ENCODE results near the gene VENTX.

DNA sequence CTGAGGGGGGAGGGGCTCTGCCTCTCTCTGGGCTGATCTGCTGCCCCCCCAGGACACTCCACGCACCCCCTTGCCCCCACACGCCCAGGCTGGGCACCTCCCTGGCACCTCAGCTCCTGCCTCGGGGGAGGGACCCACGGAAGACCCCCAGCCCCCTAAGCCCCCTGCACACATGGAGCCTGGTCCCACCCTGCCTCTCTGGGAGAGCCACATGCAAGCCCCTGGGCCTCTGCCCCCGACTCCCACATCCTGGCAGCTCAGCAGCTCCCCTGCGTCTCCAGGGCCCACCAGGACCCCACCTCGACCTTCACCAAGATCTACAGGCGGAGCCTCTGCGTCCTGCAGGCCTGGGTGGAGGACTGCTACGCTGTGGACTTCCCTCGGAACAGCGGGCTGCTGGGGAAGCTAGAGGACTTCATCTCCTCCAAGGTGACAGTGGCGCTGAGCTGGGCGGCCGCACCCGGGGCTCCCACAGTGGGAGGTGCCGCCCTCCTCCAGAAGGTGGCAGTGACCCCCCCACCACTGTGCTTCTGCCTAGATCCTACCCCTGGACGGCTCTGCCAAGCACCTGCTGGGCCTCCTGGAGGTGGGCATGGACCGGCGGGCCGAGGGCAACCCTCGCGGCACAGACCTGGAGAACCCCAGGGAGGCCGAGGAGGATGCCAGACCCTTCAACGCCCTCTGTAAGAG is 26.4 kb upstream of the VENTX start:
- TF ChIP-seq, protein P1, sequence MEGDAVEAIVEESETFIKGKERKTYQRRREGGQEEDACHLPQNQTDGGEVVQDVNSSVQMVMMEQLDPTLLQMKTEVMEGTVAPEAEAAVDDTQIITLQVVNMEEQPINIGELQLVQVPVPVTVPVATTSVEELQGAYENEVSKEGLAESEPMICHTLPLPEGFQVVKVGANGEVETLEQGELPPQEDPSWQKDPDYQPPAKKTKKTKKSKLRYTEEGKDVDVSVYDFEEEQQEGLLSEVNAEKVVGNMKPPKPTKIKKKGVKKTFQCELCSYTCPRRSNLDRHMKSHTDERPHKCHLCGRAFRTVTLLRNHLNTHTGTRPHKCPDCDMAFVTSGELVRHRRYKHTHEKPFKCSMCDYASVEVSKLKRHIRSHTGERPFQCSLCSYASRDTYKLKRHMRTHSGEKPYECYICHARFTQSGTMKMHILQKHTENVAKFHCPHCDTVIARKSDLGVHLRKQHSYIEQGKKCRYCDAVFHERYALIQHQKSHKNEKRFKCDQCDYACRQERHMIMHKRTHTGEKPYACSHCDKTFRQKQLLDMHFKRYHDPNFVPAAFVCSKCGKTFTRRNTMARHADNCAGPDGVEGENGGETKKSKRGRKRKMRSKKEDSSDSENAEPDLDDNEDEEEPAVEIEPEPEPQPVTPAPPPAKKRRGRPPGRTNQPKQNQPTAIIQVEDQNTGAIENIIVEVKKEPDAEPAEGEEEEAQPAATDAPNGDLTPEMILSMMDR (IDR thresholded peaks at IDR 0.05): no peak
- TF ChIP-seq POLR2A (IDR thresholded peaks at IDR 0.05; ENCODE audit: low read depth) (no peak), EP300 (IDR thresholded peaks at IDR 0.05) (no peak), POLR2AphosphoS5 (IDR thresholded peaks at IDR 0.05) (no peak)
